OCI-LY1 (cell line): Measurements from ENCODE around the gene GORASP1.
"Not testable (repeated sequence)": the region's sequence is repeated elsewhere in the genome, so short reads cannot be mapped to it uniquely, and the experiment has no call there.

Experiments
- H2AFZ ChIP-seq: fragments of 200-600 bp; sonication (generic), shearing (Covaris generic); 2 replicates; pipeline ENCODE4 v1.6.0; 2014; ENCODE audit warnings: antibody characterized with exemption, mild to moderate bottlenecking, low read length
- H3F3A ChIP-seq: fragments of 200-600 bp; sonication (generic), shearing (Covaris generic); 2 replicates; pipeline ENCODE4 v1.6.0; 2014; ENCODE audit warnings: mild to moderate bottlenecking, antibody characterized with exemption, low read length, moderate library complexity; ENCODE audit not compliant: insufficient read depth
- H3K27ac ChIP-seq: fragments of 200-600 bp; sonication (generic); 2 replicates; pipeline ENCODE4 v1.5.1; 2014; ENCODE audit warnings: low read length, mixed run types, mild to moderate bottlenecking, low read depth; ENCODE audit not compliant: poor library complexity, severe bottlenecking
- H3K27me3 ChIP-seq: fragments of 200-600 bp; sonication (generic); 2 replicates; pipeline ENCODE4 v1.6.0; 2014; ENCODE audit warnings: antibody characterized with exemption, mild to moderate bottlenecking, low read length, moderate library complexity; ENCODE audit not compliant: insufficient read depth
- H3K36me3 ChIP-seq: fragments of 200-600 bp; sonication (generic); 2 replicates; pipeline ENCODE4 v1.6.1; 2014; ENCODE audit warnings: mild to moderate bottlenecking, antibody characterized with exemption, low read length, moderate library complexity, mixed read lengths; ENCODE audit not compliant: insufficient read depth
- H3K4me1 ChIP-seq: fragments of 200-600 bp; sonication (generic); 2 replicates; pipeline ENCODE4 v1.5.1; 2014; ENCODE audit warnings: mild to moderate bottlenecking, low read length, moderate library complexity; ENCODE audit not compliant: insufficient read depth, severe bottlenecking
- H3K4me2 ChIP-seq: fragments of 200-600 bp; sonication (generic), shearing (Covaris generic); 2 replicates; pipeline ENCODE4 v1.6.1; 2014; ENCODE audit warnings: low read length
- H3K4me3 ChIP-seq: fragments of 200-600 bp; sonication (generic); 2 replicates; pipeline ENCODE4 v1.5.1; 2014; ENCODE audit warnings: low read length, low read depth, mild to moderate bottlenecking, mixed read lengths; ENCODE audit not compliant: poor library complexity, severe bottlenecking
- H3K79me2 ChIP-seq: fragments of 200-600 bp; shearing (Covaris generic); 2 replicates; pipeline ENCODE4 v1.6.1; 2016; ENCODE audit warnings: mixed run types, low read length, mixed read lengths; ENCODE audit not compliant: insufficient read depth
- H3K9ac ChIP-seq: fragments of 200-600 bp; sonication (generic), shearing (Covaris generic); 2 replicates; pipeline ENCODE4 v1.6.1; 2014; ENCODE audit warnings: mild to moderate bottlenecking, low read length, mixed read lengths
- H3K9me2 ChIP-seq: fragments of 200-600 bp; sonication (generic), shearing (Covaris generic); 2 replicates; pipeline ENCODE4 v1.6.1; 2014; ENCODE audit warnings: low read depth, mild to moderate bottlenecking, low read length, mixed read lengths
- H3K9me3 ChIP-seq: fragments of 200-600 bp; shearing (Covaris generic); 2 replicates; pipeline ENCODE4 v1.6.1; 2014; ENCODE audit warnings: low read length, mixed read lengths
- H4K20me1 ChIP-seq: fragments of 200-600 bp; sonication (generic), shearing (Covaris generic); 2 replicates; pipeline ENCODE4 v1.6.0; 2016; ENCODE audit warnings: mild to moderate bottlenecking, low read length; ENCODE audit not compliant: insufficient read depth
- CTCF ChIP-seq: fragments of 200-600 bp; sonication (generic), shearing (Covaris generic); IDR thresholded peaks from 2 replicates; pipeline ENCODE4 v1.5.1; 2017; ENCODE audit warnings: mild to moderate bottlenecking, antibody characterized with exemption, low read length, moderate library complexity, mixed read lengths
- EZH2 ChIP-seq: fragments of 200-600 bp; sonication (generic), shearing (Covaris generic); IDR thresholded peaks from 2 replicates; pipeline ENCODE4 v1.8.0; 2017; ENCODE audit warnings: borderline replicate concordance, mixed run types, mild to moderate bottlenecking, antibody characterized with exemption, low read length, moderate library complexity, mixed read lengths

GORASP1 gene

GRCh38 chr3:39064646-39065045 lies 42.8 kb downstream of the GORASP1 start:
- Histone ChIP-seq H2AFZ (no peak overlapping the region), H3K27me3 (no peaks in the 10 kb centered on the region), H3K4me3 (no peak overlapping the region), H3K9me2 (no peaks in the 10 kb centered on the region), H3K36me3 (peaks cover 30% of the 10 kb centered on the region; the same call in 1 of the 2 replicates), H3K79me2 (peaks cover 4% of the 10 kb centered on the region; the same call in 1 of the 2 replicates), H3K9me3 (no peaks in the 10 kb centered on the region), H3K27ac (peak overlapping the region; percentile 54), H4K20me1 (no peaks in the 10 kb centered on the region), H3F3A (no peaks in the 10 kb centered on the region), H3K4me2 (no peak overlapping the region), H3K4me1 (peaks cover 8% of the 10 kb centered on the region), H3K9ac (no peak overlapping the region)
- TF ChIP-seq CTCF: no peak
- TF ChIP-seq EZH2: no peak

- Histone ChIP-seq H3K36me3 (peaks cover 19% of the 10 kb centered on the region; the same call in 1 of the 2 replicates), H4K20me1 (no peaks in the 10 kb centered on the region), H3K79me2 (peaks cover 4% of the 10 kb centered on the region; the same call in 1 of the 2 replicates), H2AFZ (no peak overlapping the region), H3F3A (no peaks in the 10 kb centered on the region), H3K9ac (no peak overlapping the region), H3K4me3 (no peak overlapping the region), H3K27me3 (no peaks in the 10 kb centered on the region), H3K27ac (no peak overlapping the region), H3K4me1 (peaks cover 8% of the 10 kb centered on the region), H3K9me3 (no peaks in the 10 kb centered on the region), H3K9me2 (no peaks in the 10 kb centered on the region), H3K4me2 (no peak overlapping the region)
- TF ChIP-seq CTCF: no peak
- TF ChIP-seq EZH2: no peak
These were observed 44.3 kb downstream of the GORASP1 start for GRCh38 chr3:39063143-39063542.

GRCh38 chr3:39062180-39062579 lies 45.2 kb downstream of the GORASP1 start:
- Histone ChIP-seq H2AFZ (no peak overlapping the region), H3F3A (no peaks in the 10 kb centered on the region), H3K27ac (no peak overlapping the region), H3K9ac (no peak overlapping the region), H3K4me2 (no peak overlapping the region), H3K4me3 (no peak overlapping the region), H3K79me2 (peaks cover 7% of the 10 kb centered on the region), H3K9me3 (no peaks in the 10 kb centered on the region), H3K27me3 (no peaks in the 10 kb centered on the region), H3K4me1 (peaks cover 8% of the 10 kb centered on the region), H3K36me3 (peaks cover 13% of the 10 kb centered on the region; the same call in 1 of the 2 replicates), H3K9me2 (no peaks in the 10 kb centered on the region), H4K20me1 (no peaks in the 10 kb centered on the region)
- TF ChIP-seq EZH2 (no peak), CTCF (no peak)

DNA sequence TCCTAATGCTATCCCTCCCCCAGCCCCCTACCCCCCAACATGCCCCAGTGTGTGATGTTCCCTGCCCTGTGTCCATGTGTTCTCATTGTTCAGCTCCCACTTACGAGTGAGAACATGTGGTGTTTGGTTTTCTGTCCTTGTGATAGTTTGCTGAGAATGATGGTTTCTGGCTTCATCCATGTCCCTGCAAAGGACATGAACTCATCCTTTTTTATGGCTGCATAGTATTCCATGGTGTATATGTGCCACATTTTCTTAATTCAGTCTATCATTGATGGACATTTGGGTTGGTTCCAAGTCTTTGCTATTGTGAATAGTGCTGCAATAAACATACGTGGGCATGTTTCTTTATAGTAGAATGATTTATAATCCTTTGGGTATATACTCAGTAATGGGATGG lies 46.2 kb downstream of the GORASP1 start:
- not testable (repeated sequence) for H3F3A ChIP-seq, H3K36me3 ChIP-seq, H3K27ac ChIP-seq, H4K20me1 ChIP-seq, H3K4me3 ChIP-seq, H3K4me2 ChIP-seq, H2AFZ ChIP-seq, H3K9ac ChIP-seq, H3K9me2 ChIP-seq, H3K9me3 ChIP-seq, H3K27me3 ChIP-seq, H3K4me1 ChIP-seq
- peaks cover 11% of the 10 kb centered on the region for H3K79me2 ChIP-seq
